SK-N-SH (cell line): ENCODE results near the gene ITIH5. TPM values are rescaled to one million over a fixed set of nuclear protein-coding genes. Genes with fewer than 3 reads are reported as not detected.

ENCODE experiments used
- CTCF ChIA-PET: fragments of 300-600, 350-600 bp; formaldehyde crosslinking; extraction: SDS; loops from one replicate; lab custom pipeline; 2021; lab: Yijun Ruan, JAX
- POLR2A ChIA-PET: fragments of 350-600 bp; sonication (Branson Sonifier 250); formaldehyde crosslinking; extraction: SDS; loops from one replicate; lab custom pipeline; 2020; ENCODE audit warnings: antibody characterized with exemption, inconsistent platforms; lab: Yijun Ruan, JAX
- DNase-seq: peaks from one replicate; pipeline ENCODE4 v3.0.0; 2012
- H2AFZ ChIP-seq: fragments of 200-600 bp; sonication (generic); 2 replicates; pipeline ENCODE4 v1.8.1; 2016; ENCODE audit warnings: antibody characterized with exemption, mild to moderate bottlenecking, low read depth
- H3F3A ChIP-seq: fragments of 200-600 bp; sonication (generic); replicated peaks from 2 replicates; pipeline ENCODE3; 2016; ENCODE audit warnings: antibody characterized with exemption, mild to moderate bottlenecking; ENCODE audit not compliant: insufficient read depth
- H3K27ac ChIP-seq, 2 experiments: fragments of 200-500 bp in 1 of 2; fragments of 200-600 bp in 1 of 2; sonication (Bioruptor generic) in 1 of 2; sonication (generic), shearing (Covaris generic) in 1 of 2; 2 replicates each; pipeline versions ENCODE4 v1.5.1 to v1.6.1; 2014 to 2016; ENCODE audit warnings: low read depth in 2 of 2, inconsistent platforms in 1 of 2, low read length in 1 of 2, mild to moderate bottlenecking in 1 of 2, mixed read lengths in 1 of 2
- H3K27me3 ChIP-seq: fragments of 200-600 bp; sonication (generic), shearing (Covaris generic); 2 replicates; pipeline ENCODE4 v1.6.1; 2016; ENCODE audit warnings: mixed run types; ENCODE audit not compliant: insufficient read depth
- H3K36me3 ChIP-seq, 2 experiments: fragments of 200-500 bp in 1 of 2; fragments of 200-600 bp in 1 of 2; sonication (Bioruptor generic) in 1 of 2; sonication (generic) in 1 of 2; replicated peaks in 1 of 2; 2 replicates each; pipeline versions ENCODE3 to v1.5.1; 2014 to 2016; ENCODE audit warnings: low read length in 1 of 2, mild to moderate bottlenecking in 1 of 2; ENCODE audit not compliant: insufficient read depth in 2 of 2, control insufficient read depth in 1 of 2
- H3K4me1 ChIP-seq, 2 experiments: fragments of 200-500 bp in 1 of 2; fragments of 200-600 bp in 1 of 2; sonication (Bioruptor generic) in 1 of 2; sonication (generic), shearing (Covaris generic) in 1 of 2; 2 replicates each; pipeline versions ENCODE4 v1.5.1 to v1.6.1; 2014 to 2016; ENCODE audit warnings: low read depth in 1 of 2, low read length in 1 of 2, mixed run types in 1 of 2; ENCODE audit not compliant: insufficient read depth in 2 of 2, control insufficient read depth in 1 of 2
- H3K4me2 ChIP-seq: fragments of 200-600 bp; sonication (generic), shearing (Covaris generic); 2 replicates; pipeline ENCODE4 v1.6.1; 2017; ENCODE audit warnings: mixed run types
- H3K4me3 ChIP-seq, 2 experiments: fragments of 200-500 bp in 1 of 2; fragments of 200-600 bp in 1 of 2; sonication (Bioruptor generic) in 1 of 2; sonication (generic), shearing (Covaris generic) in 1 of 2; 2 replicates each; pipeline versions ENCODE4 v1.5.1 to v1.8.1; 2014 to 2016; ENCODE audit warnings: low read depth in 2 of 2, inconsistent platforms in 1 of 2, low read length in 1 of 2, mild to moderate bottlenecking in 1 of 2, mixed read lengths in 1 of 2, moderate library complexity in 1 of 2
- H3K79me2 ChIP-seq: fragments of 200-600 bp; sonication (generic); 2 replicates; pipeline ENCODE4 v1.8.1; 2017; ENCODE audit warnings: mild to moderate bottlenecking; ENCODE audit not compliant: insufficient read depth
- H3K9ac ChIP-seq: fragments of 200-600 bp; sonication (generic); 2 replicates; pipeline ENCODE4 v1.6.1; 2017; ENCODE audit warnings: mixed run types
- H3K9me2 ChIP-seq: fragments of 200-600 bp; sonication (generic); 2 replicates; pipeline ENCODE4 v1.6.1; 2017; ENCODE audit warnings: mixed run types
- H3K9me3 ChIP-seq: fragments of 200-600 bp; sonication (generic); 2 replicates; pipeline ENCODE4 v1.6.1; 2017; ENCODE audit warnings: mixed run types, mild to moderate bottlenecking, moderate library complexity
- H4K20me1 ChIP-seq: fragments of 200-600 bp; sonication (generic); 2 replicates; pipeline ENCODE4 v1.6.1; 2017; ENCODE audit warnings: mild to moderate bottlenecking, mixed run types; ENCODE audit not compliant: insufficient read depth
- CHD2 ChIP-seq: fragments of 150-350 bp; IDR thresholded peaks from 2 replicates; pipeline ENCODE4 v1.6.1; 2018; ENCODE audit warnings: low read length; ENCODE audit not compliant: partially characterized antibody
- EP300 ChIP-seq, 2 experiments: IDR thresholded peaks; 2 replicates each; pipeline versions ENCODE4 v1.4.0 to v1.6.1; 2012; ENCODE audit warnings: borderline replicate concordance in 1 of 2, low read depth in 1 of 2, low read length in 1 of 2
- FOXJ3 ChIP-seq: sonication (generic); formaldehyde crosslinking; IDR thresholded peaks from 2 replicates; pipeline ENCODE4 v1.5.1; 2020; ENCODE audit warnings: mild to moderate bottlenecking, missing genetic modification reagents
- IRF3 ChIP-seq: fragments of 150-350 bp; IDR thresholded peaks from 2 replicates; pipeline ENCODE4 v1.6.1; 2016; ENCODE audit warnings: mild to moderate bottlenecking, low read depth, low read length
- JUND ChIP-seq: IDR thresholded peaks from 2 replicates; pipeline ENCODE4 v1.4.0; 2012
- MEF2A ChIP-seq: IDR thresholded peaks from 2 replicates; pipeline ENCODE4 v1.4.0; 2012; ENCODE audit warnings: low read depth, borderline replicate concordance
- MXI1 ChIP-seq: IDR thresholded peaks from 2 replicates; pipeline ENCODE4 v1.6.1; 2012; ENCODE audit warnings: mild to moderate bottlenecking, low read depth, low read length, improper control_type of control experiment
- NFIC ChIP-seq: IDR thresholded peaks from 2 replicates; pipeline ENCODE4 v1.4.0; 2012; ENCODE audit warnings: borderline replicate concordance
- RXRA ChIP-seq: IDR thresholded peaks from 2 replicates; pipeline ENCODE4 v1.4.0; 2012; ENCODE audit warnings: low read depth, mild to moderate bottlenecking, borderline replicate concordance
- SIN3A ChIP-seq: IDR thresholded peaks from 2 replicates; pipeline ENCODE4 v1.6.1; 2012; ENCODE audit warnings: low read depth, mild to moderate bottlenecking, low read length, moderate library complexity, borderline replicate concordance
- TAF1 ChIP-seq: IDR thresholded peaks from 2 replicates; pipeline ENCODE4 v1.6.1; 2012; ENCODE audit warnings: low read depth, mild to moderate bottlenecking, low read length, moderate library complexity, borderline replicate concordance
- TCF12 ChIP-seq: IDR thresholded peaks from 2 replicates; pipeline ENCODE4 v1.4.0; 2012
- TEAD4 ChIP-seq: IDR thresholded peaks from 2 replicates; pipeline ENCODE4 v1.4.0; 2012; ENCODE audit warnings: mild to moderate bottlenecking, borderline replicate concordance; ENCODE audit not compliant: insufficient read depth
- USF1 ChIP-seq: IDR thresholded peaks from 2 replicates; pipeline ENCODE4 v1.4.0; 2012; ENCODE audit warnings: low read depth, borderline replicate concordance
- USF2 ChIP-seq: fragments of 150-350 bp; IDR thresholded peaks from 2 replicates; pipeline ENCODE4 v1.6.1; 2017; ENCODE audit warnings: antibody characterized with exemption, low read length, low read depth, borderline replicate concordance
- WGBS: methylation state at CpG from one replicate; pipeline ENCODE4 v1.1.6; 2017; ENCODE audit warnings: low lambda C conversion rate; 5-methylcytosine and 5-hydroxymethylcytosine counted together
- polyA plus RNA-seq, 3 experiments: library from polyadenylated mRNA; depleted of rRNA; stranded (reverse); fragments of >200 nt; gene quantifications; 2 replicates each; pipeline ENCODE4 v1.2.3, GENCODE V29; 2012

ITIH5 gene
- polyA plus RNA-seq, 1 of the 3 experiments (the other 2 are of a cell fraction) = 0.07 TPM

GRCh38 chr10:7541137-7542087 lies 125.4 kb downstream of the ITIH5 start:
- H3K27me3 ChIP-seq = no peaks in the 10 kb centered on the region
- ChIA-PET POLR2A (no interaction called here), CTCF (no interaction called here)
- no peaks in the 10 kb centered on the region for H3K9me2 ChIP-seq
- no peaks in the 10 kb centered on the region for H3K79me2 ChIP-seq
- no peak overlapping the region for H3K4me3 ChIP-seq
- no peaks in the 10 kb centered on the region for H3F3A ChIP-seq
- no peak overlapping the region for H3K4me2 ChIP-seq
- DNase-seq = no peak
- no peak overlapping the region for H3K27ac ChIP-seq
- peaks cover 0 to 7% of the 10 kb centered on the region in 2 experiments; a peak in 1 of 4 replicates for H3K4me1 ChIP-seq
- no peaks in the 10 kb centered on the region for H3K36me3 ChIP-seq
- no peak overlapping the region for H2AFZ ChIP-seq
- no peaks in the 10 kb centered on the region for H4K20me1 ChIP-seq
- H3K9ac ChIP-seq = no peak overlapping the region
- H3K9me3 ChIP-seq = no peaks in the 10 kb centered on the region
- 49% methylated on average over 20 of the region's 22 CpGs for WGBS
- no peak for TF ChIP-seq IRF3

GRCh38 chr10:7538970-7539654 lies 127.7 kb downstream of the ITIH5 start:
- no peaks in the 10 kb centered on the region for H3K79me2 ChIP-seq
- no peaks in the 10 kb centered on the region for H3K36me3 ChIP-seq
- ChIA-PET CTCF (interaction anchor here (1.0 to 2.2 kb wide), 4 partner anchors 9 to 148 kb away, joined by 3 to 13 read pairs (median 3); no protein-coding TSS in a partner anchor), POLR2A (no interaction called here)
- H3K9me3 ChIP-seq = no peaks in the 10 kb centered on the region
- DNase-seq = no peak
- H3K9ac ChIP-seq = no peak overlapping the region
- no peak overlapping the region for H3K4me2 ChIP-seq
- no peak overlapping the region for H3K27ac ChIP-seq
- H4K20me1 ChIP-seq = no peaks in the 10 kb centered on the region
- H2AFZ ChIP-seq = no peak overlapping the region
- peaks cover 0 to 3% of the 10 kb centered on the region in 2 experiments; a peak in 2 of 4 replicates for H3K4me1 ChIP-seq
- H3K4me3 ChIP-seq = no peak overlapping the region
- H3K27me3 ChIP-seq = no peaks in the 10 kb centered on the region
- TF ChIP-seq TEAD4 (no peak), SIN3A (no peak), CHD2 (no peak)
- no peaks in the 10 kb centered on the region for H3K9me2 ChIP-seq
- H3F3A ChIP-seq = no peaks in the 10 kb centered on the region
- 39% methylated on average over 6 of the region's 6 CpGs for WGBS

- no peaks in the 10 kb centered on the region for H3K27me3 ChIP-seq
- CTCF ChIA-PET = interaction anchor here (2.0 to 2.2 kb wide), 2 partner anchors 12 to 150 kb away, joined by 13 read pairs; no protein-coding TSS in a partner anchor
- TF ChIP-seq NFIC (no peak), TAF1 (no peak), MXI1 (no peak), EP300 (IDR thresholded peaks at IDR 0.05; ENCODE audit: borderline replicate concordance in 1 of 2, low read depth in 1 of 2, low read length in 1 of 2) (no peak), FOXJ3 (no peak), USF1 (no peak), JUND (no peak), RXRA (no peak), TCF12 (no peak), USF2 (no peak), MEF2A (no peak)
Observed at GRCh38 chr10:7537126-7537525, 129.6 kb downstream of the ITIH5 start.

More at GRCh38 chr10:7537126-7537525, 129.6 kb downstream of the ITIH5 start:
- no peaks in the 10 kb centered on the region for H3K9me3 ChIP-seq
- H2AFZ ChIP-seq = no peak overlapping the region
- H3K27ac ChIP-seq = no peak overlapping the region
- H3K4me3 ChIP-seq = no peak overlapping the region
- H3K9me2 ChIP-seq = no peaks in the 10 kb centered on the region
- H3K4me2 ChIP-seq = no peak overlapping the region
- no peaks in the 10 kb centered on the region for H3K36me3 ChIP-seq
- no peak overlapping the region for H3K9ac ChIP-seq
- POLR2A ChIA-PET = no interaction called here
- 28% methylated on average over 3 of the region's 3 CpGs for WGBS
- no peaks in the 10 kb centered on the region for H4K20me1 ChIP-seq
- DNase-seq = no peak
- H3K79me2 ChIP-seq = no peaks in the 10 kb centered on the region
- H3K4me1 ChIP-seq = no peaks in the 10 kb centered on the region; a peak in 2 of 4 replicates
- H3F3A ChIP-seq = no peaks in the 10 kb centered on the region
